Activated CD8-positive, alpha-beta memory T cell treated with anti-CD3 and anti-CD28 coated beads for 48 hours (primary cell): ENCODE measurements around the gene GALNS.
"Not testable (repeated sequence)": the region's sequence is repeated elsewhere in the genome, so short reads cannot be mapped to it uniquely, and the experiment has no call there.

Source experiments
- DNase-seq, 3 experiments: peaks; one replicate each; pipeline ENCODE4 v3.0.0-alpha.2; 2020; ENCODE audit warnings: low read depth in 2 of 3, low spot score in 2 of 3

GALNS gene

GRCh38 chr16:88839745-88840599 lies 16.8 kb downstream of the GALNS start:
- DNase-seq = no peak

- DNase-seq = no peak
Measured at GRCh38 chr16:88839026-88839529, 17.7 kb downstream of the GALNS start.

GRCh38 chr16:88838566-88838965 lies 18.2 kb downstream of the GALNS start:
- no peak for DNase-seq

- DNase-seq = no peak
Measured at GRCh38 chr16:88837806-88838205, 18.9 kb downstream of the GALNS start.

- DNase-seq = no peak
Measured at GRCh38 chr16:88836791-88837190, 20.0 kb downstream of the GALNS start.

- DNase-seq = no peak
Measured at GRCh38 chr16:88835818-88836217, 20.9 kb downstream of the GALNS start.

GRCh38 chr16:88835383-88835782 lies 21.4 kb downstream of the GALNS start:
- no peak for DNase-seq

- no peak for DNase-seq
Measured at GRCh38 chr16:88834670-88835069, 22.1 kb downstream of the GALNS start.

- no peak for DNase-seq
Measured at GRCh38 chr16:88833086-88833485, 23.7 kb downstream of the GALNS start.

- DNase-seq = no peak
Measured at GRCh38 chr16:88831838-88832237, 24.9 kb downstream of the GALNS start.

- DNase-seq = no peak
Measured at GRCh38 chr16:88830783-88831182, 26.0 kb downstream of the GALNS start.

GRCh38 chr16:88830258-88830657 lies 26.5 kb downstream of the GALNS start:
- DNase-seq = no peak

- no peak for DNase-seq
Measured at GRCh38 chr16:88828711-88829110, 28.0 kb downstream of the GALNS start.

GRCh38 chr16:88827727-88828126 lies 29.0 kb downstream of the GALNS start:
- no peak for DNase-seq

GRCh38 chr16:88826070-88826840 lies 30.5 kb downstream of the GALNS start:
- no peak for DNase-seq

GRCh38 chr16:88825146-88825545 lies 31.6 kb downstream of the GALNS start:
- DNase-seq = no peak

- DNase-seq = no peak
Measured at GRCh38 chr16:88824256-88825077, 32.3 kb downstream of the GALNS start.

- not testable (repeated sequence) for DNase-seq
Measured at GRCh38 chr16:88823646-88824045, 33.1 kb downstream of the GALNS start.

GRCh38 chr16:88822281-88823040 lies 34.3 kb downstream of the GALNS start:
- DNase-seq = no peak

GRCh38 chr16:88821168-88821850 lies 35.4 kb downstream of the GALNS start:
- no peak for DNase-seq
